DMS114 treated with DMSO at 0.1 percent for 48 hours (cell line): ENCODE results near the gene CCT2.
"Not testable (repeated sequence)": the region's sequence is repeated elsewhere in the genome, so short reads cannot be mapped to it uniquely, and the experiment has no call there.

ENCODE experiments used
- DNase-seq: peaks from one replicate; lab custom pipeline; 2025; ENCODE audit not compliant: unreplicated experiment; lab: John Stamatoyannopoulos, UW

CCT2 gene

GRCh38 chr12:69588527-69588926 is 3.3 kb downstream of the CCT2 start:
- DNase-seq: no peak

GRCh38 chr12:69589082-69589481 is 3.8 kb downstream of the CCT2 start:
- no peak for DNase-seq

- no peak for DNase-seq
Measured at GRCh38 chr12:69595689-69596088, 10.4 kb downstream of the CCT2 start.

GRCh38 chr12:69598174-69598753 is 13.0 kb downstream of the CCT2 start:
- no peak for DNase-seq

- no peak for DNase-seq
Measured at GRCh38 chr12:69600804-69601203, 15.5 kb downstream of the CCT2 start.

GRCh38 chr12:69601962-69602685 is 16.9 kb downstream of the CCT2 start:
- no peak for DNase-seq

- DNase-seq: no peak
Measured at GRCh38 chr12:69602954-69603353, 17.7 kb downstream of the CCT2 start.

- DNase-seq: not testable (repeated sequence)
Measured at GRCh38 chr12:69603556-69603955, 18.3 kb downstream of the CCT2 start.

- DNase-seq: not testable (repeated sequence)
Measured at GRCh38 chr12:69604275-69604674, 19.0 kb downstream of the CCT2 start.

GRCh38 chr12:69608114-69608513 is 22.9 kb downstream of the CCT2 start:
- no peak for DNase-seq

- DNase-seq: no peak
Measured at GRCh38 chr12:69610126-69610525, 24.9 kb downstream of the CCT2 start.

GRCh38 chr12:69610729-69611128 is 25.5 kb downstream of the CCT2 start, which contains the start of gene LRRC10:
Gene LRRC10, minus strand, starts transcription at chr12:69610907. Its CDS starts 69 bp downstream, at chr12:69610838.
- DNase-seq: no peak

- no peak for DNase-seq
Measured at GRCh38 chr12:69613351-69613750, 28.1 kb downstream of the CCT2 start.

- DNase-seq: no peak
Measured at GRCh38 chr12:69616025-69616424, 30.8 kb downstream of the CCT2 start.

- no peak for DNase-seq
Measured at GRCh38 chr12:69619050-69619449, 33.8 kb downstream of the CCT2 start.

GRCh38 chr12:69620077-69620476 is 34.8 kb downstream of the CCT2 start:
- no peak for DNase-seq

- DNase-seq: no peak
Measured at GRCh38 chr12:69620921-69621320, 35.7 kb downstream of the CCT2 start.

- no peak for DNase-seq
Measured at GRCh38 chr12:69621551-69621950, 36.3 kb downstream of the CCT2 start.

GRCh38 chr12:69623970-69624369 is 38.7 kb downstream of the CCT2 start:
- no peak for DNase-seq

- DNase-seq: no peak
Measured at GRCh38 chr12:69627501-69627900, 42.2 kb downstream of the CCT2 start.

- DNase-seq: no peak
Measured at GRCh38 chr12:69630191-69630590, 44.9 kb downstream of the CCT2 start.

- DNase-seq: no peak
Measured at GRCh38 chr12:69633061-69633460, 47.8 kb downstream of the CCT2 start.
